Measurements from ENCODE around the gene DYNC2I2.

DNA sequence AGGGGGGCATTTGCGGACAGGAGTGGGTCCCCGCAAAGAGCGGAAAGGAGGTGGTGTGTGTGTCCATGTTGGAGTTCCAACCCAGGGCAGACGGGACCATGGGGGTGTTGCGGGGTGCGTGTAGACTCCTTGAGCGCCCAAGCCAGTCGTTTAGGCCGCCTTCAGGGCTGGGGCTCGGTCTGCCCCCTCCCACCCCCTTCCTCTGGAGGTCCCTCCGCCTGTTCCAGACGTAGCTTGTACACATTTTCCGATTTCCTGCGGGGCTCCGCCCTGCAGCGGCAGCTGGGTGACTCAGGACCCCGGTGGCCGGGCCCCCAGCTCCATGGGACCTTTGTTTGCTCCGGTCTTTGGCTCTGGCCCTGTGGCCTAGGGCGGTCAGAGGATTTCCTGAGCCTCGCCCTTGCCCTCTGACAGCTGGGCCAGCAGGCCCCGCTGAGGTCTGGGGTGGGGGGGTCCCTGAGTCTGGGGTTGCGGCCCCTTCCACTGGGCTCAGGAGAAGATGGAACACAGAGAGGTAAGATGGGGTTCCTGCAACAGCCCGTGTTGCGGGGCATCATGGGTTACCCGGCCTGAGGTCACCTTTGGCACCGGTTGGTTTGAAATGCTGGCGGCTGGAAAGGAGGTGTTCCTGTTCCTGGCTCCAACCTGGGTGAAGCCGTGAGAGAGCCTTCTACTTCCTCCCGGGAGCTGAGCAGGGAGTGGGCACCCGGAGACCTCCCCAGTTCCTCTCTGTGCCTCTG is 47.1 kb upstream of the DYNC2I2 start:
- TF ChIP-seq, protein P1, sequence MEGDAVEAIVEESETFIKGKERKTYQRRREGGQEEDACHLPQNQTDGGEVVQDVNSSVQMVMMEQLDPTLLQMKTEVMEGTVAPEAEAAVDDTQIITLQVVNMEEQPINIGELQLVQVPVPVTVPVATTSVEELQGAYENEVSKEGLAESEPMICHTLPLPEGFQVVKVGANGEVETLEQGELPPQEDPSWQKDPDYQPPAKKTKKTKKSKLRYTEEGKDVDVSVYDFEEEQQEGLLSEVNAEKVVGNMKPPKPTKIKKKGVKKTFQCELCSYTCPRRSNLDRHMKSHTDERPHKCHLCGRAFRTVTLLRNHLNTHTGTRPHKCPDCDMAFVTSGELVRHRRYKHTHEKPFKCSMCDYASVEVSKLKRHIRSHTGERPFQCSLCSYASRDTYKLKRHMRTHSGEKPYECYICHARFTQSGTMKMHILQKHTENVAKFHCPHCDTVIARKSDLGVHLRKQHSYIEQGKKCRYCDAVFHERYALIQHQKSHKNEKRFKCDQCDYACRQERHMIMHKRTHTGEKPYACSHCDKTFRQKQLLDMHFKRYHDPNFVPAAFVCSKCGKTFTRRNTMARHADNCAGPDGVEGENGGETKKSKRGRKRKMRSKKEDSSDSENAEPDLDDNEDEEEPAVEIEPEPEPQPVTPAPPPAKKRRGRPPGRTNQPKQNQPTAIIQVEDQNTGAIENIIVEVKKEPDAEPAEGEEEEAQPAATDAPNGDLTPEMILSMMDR (IDR thresholded peaks at IDR 0.05), result no peak
- TF ChIP-seq POLR2AphosphoS5 (IDR thresholded peaks at IDR 0.05), result no peak

All from breast epithelium (tissue), 3 donors.